H1 (cell line): ENCODE data around the gene PCDHGB1. TPM values are rescaled to one million over a fixed set of nuclear protein-coding genes. Genes with fewer than 3 reads are reported as not detected.

ENCODE experiments used
- CTCF ChIA-PET: fragments of 300-600 bp; sonication (Branson Sonifier 250); formaldehyde crosslinking; loops from one replicate; lab custom pipeline; 2021; ENCODE audit not compliant: partially characterized antibody; lab: Charles Lee
- POLR2A ChIA-PET: fragments of 300-600 bp; sonication (Branson Sonifier 250); formaldehyde crosslinking; loops from one replicate; lab custom pipeline; 2021; ENCODE audit warnings: inconsistent platforms; ENCODE audit not compliant: partially characterized antibody; lab: Charles Lee
- DNase-seq, 2 experiments: peaks; one replicate each; pipeline versions ENCODE4 v3.0.0 to v3.0.0-alpha.2; 2010 to 2022; ENCODE audit warnings: low spot score in 2 of 2, low read depth in 1 of 2, mixed read lengths in 1 of 2
- FAIRE-seq: peaks from 2 replicates; lab custom pipeline; 2011; peaks lifted over from hg19 to GRCh38; lab: Jason Lieb, UNC
- H2AFZ ChIP-seq: 2 replicates; pipeline ENCODE4 v1.8.1; 2012; ENCODE audit warnings: low read length, inconsistent platforms
- H2AK5ac ChIP-seq: 2 replicates; pipeline ENCODE4 v1.6.1; 2013; ENCODE audit warnings: low read depth, low read length
- H2BK120ac ChIP-seq: replicated peaks from 2 replicates; pipeline ENCODE3; 2013; ENCODE audit warnings: low read depth, low read length, inconsistent platforms
- H2BK12ac ChIP-seq: 2 replicates; pipeline ENCODE4 v1.6.1; 2013; ENCODE audit warnings: low read depth, low read length
- H2BK15ac ChIP-seq: 2 replicates; pipeline ENCODE4 v1.6.1; 2013; ENCODE audit warnings: low read length
- H2BK20ac ChIP-seq: 2 replicates; pipeline ENCODE4 v1.6.1; 2013; ENCODE audit warnings: low read length
- H2BK5ac ChIP-seq: 2 replicates; pipeline ENCODE4 v1.6.1; 2013; ENCODE audit warnings: low read depth, low read length
- H3K14ac ChIP-seq: 2 replicates; pipeline ENCODE4 v1.6.1; 2013; ENCODE audit warnings: inconsistent platforms; ENCODE audit not compliant: insufficient read length
- H3K18ac ChIP-seq: 2 replicates; pipeline ENCODE4 v1.6.1; 2013; ENCODE audit warnings: low read length; ENCODE audit errors: extremely low read depth
- H3K23ac ChIP-seq: 2 replicates; pipeline ENCODE4 v1.6.1; 2013; ENCODE audit warnings: inconsistent platforms; ENCODE audit not compliant: insufficient read length
- H3K23me2 ChIP-seq: 2 replicates; pipeline ENCODE4 v1.6.1; 2013; ENCODE audit warnings: low read depth, low read length
- H3K27ac ChIP-seq: 2 replicates; pipeline ENCODE4 v1.6.1; 2011; ENCODE audit warnings: low read depth, low read length, inconsistent platforms
- H3K27me3 ChIP-seq, 4 experiments: replicated peaks in 1 of 4; 1 replicate in 1 of 4; 2 replicates in 3 of 4; pipeline versions ENCODE4 v1.6.1 to v1.8.1; 2011 to 2013; ENCODE audit warnings: low read length in 3 of 4, mild to moderate bottlenecking in 3 of 4, inconsistent platforms in 2 of 4, mixed read lengths in 2 of 4, moderate library complexity in 1 of 4; ENCODE audit not compliant: control insufficient read depth in 3 of 4, insufficient read depth in 3 of 4; ENCODE audit errors: extremely low read depth in 1 of 4
- H3K36me3 ChIP-seq, 4 experiments: 2 replicates each; pipeline versions ENCODE4 v1.6.1 to v1.8.1; 2011 to 2013; ENCODE audit warnings: mild to moderate bottlenecking in 4 of 4, low read length in 3 of 4, moderate library complexity in 2 of 4, control low read depth in 1 of 4, inconsistent platforms in 1 of 4; ENCODE audit not compliant: insufficient read depth in 4 of 4, control insufficient read depth in 2 of 4
- H3K4ac ChIP-seq: replicated peaks from 2 replicates; pipeline ENCODE3; 2013; ENCODE audit warnings: low read length, low read depth, mixed read lengths, inconsistent platforms; ENCODE audit not compliant: insufficient read length
- H3K4me1 ChIP-seq, 4 experiments: replicated peaks in 1 of 4; 1 replicate in 1 of 4; 2 replicates in 3 of 4; pipeline versions ENCODE4 v1.6.1 to v1.8.1; 2011 to 2013; ENCODE audit warnings: low read length in 3 of 4, inconsistent platforms in 2 of 4, mixed read lengths in 1 of 4; ENCODE audit not compliant: insufficient read depth in 4 of 4, control insufficient read depth in 3 of 4
- H3K4me2 ChIP-seq, 2 experiments: 2 replicates each; pipeline versions ENCODE4 v1.6.1 to v1.8.1; 2011 to 2013; ENCODE audit warnings: low read depth in 2 of 2, low read length in 2 of 2, control low read depth in 1 of 2, inconsistent platforms in 1 of 2, mild to moderate bottlenecking in 1 of 2; ENCODE audit not compliant: insufficient read depth in 1 of 2
- H3K4me3 ChIP-seq, 4 experiments: fragments of 200-600, 300-600 bp in 1 of 4; sonication (generic), shearing (Covaris generic), sonication (Bioruptor Twin) in 1 of 4; 2 replicates each; pipeline versions ENCODE4 v1.5.1 to v1.8.1; 2011 to 2016; ENCODE audit warnings: low read length in 4 of 4, low read depth in 3 of 4, control low read depth in 2 of 4, inconsistent platforms in 2 of 4, mild to moderate bottlenecking in 2 of 4, mixed read lengths in 1 of 4, moderate library complexity in 1 of 4; ENCODE audit not compliant: insufficient read depth in 2 of 4; ENCODE audit errors: extremely low read depth in 1 of 4
- H3K56ac ChIP-seq: replicated peaks from 2 replicates; pipeline ENCODE3; 2013; ENCODE audit warnings: low read depth, mild to moderate bottlenecking, mixed read lengths, low read length, inconsistent platforms; ENCODE audit not compliant: insufficient read length
- H3K79me1 ChIP-seq: 2 replicates; pipeline ENCODE4 v1.6.1; 2013; ENCODE audit warnings: low read depth, low read length, control low read depth
- H3K79me2 ChIP-seq, 2 experiments: 2 replicates each; pipeline versions ENCODE4 v1.6.1 to v1.8.1; 2012 to 2013; ENCODE audit warnings: low read length in 2 of 2, mild to moderate bottlenecking in 2 of 2, inconsistent platforms in 1 of 2; ENCODE audit not compliant: insufficient read depth in 2 of 2, control insufficient read depth in 1 of 2
- H3K9ac ChIP-seq, 4 experiments: replicated peaks in 1 of 4; 1 replicate in 1 of 4; 2 replicates in 3 of 4; pipeline versions ENCODE4 v1.6.1 to v1.8.1; 2011 to 2013; ENCODE audit warnings: low read depth in 3 of 4, low read length in 3 of 4, control low read depth in 2 of 4, mild to moderate bottlenecking in 2 of 4, moderate library complexity in 2 of 4, inconsistent platforms in 1 of 4; ENCODE audit errors: extremely low read depth in 1 of 4
- H3K9me3 ChIP-seq, 2 experiments: 2 replicates each; pipeline versions ENCODE4 v1.6.1 to v1.8.1; 2012 to 2013; ENCODE audit warnings: mild to moderate bottlenecking in 2 of 2, moderate library complexity in 2 of 2, control low read depth in 1 of 2, inconsistent platforms in 1 of 2, low read depth in 1 of 2, low read length in 1 of 2, mixed read lengths in 1 of 2; ENCODE audit not compliant: insufficient read depth in 2 of 2
- H4K20me1 ChIP-seq, 2 experiments: replicated peaks in 1 of 2; 2 replicates each; pipeline versions ENCODE3 to v1.8.1; 2011 to 2013; ENCODE audit warnings: inconsistent platforms in 2 of 2, low read length in 2 of 2, mild to moderate bottlenecking in 1 of 2; ENCODE audit not compliant: insufficient read depth in 2 of 2, control insufficient read depth in 1 of 2
- H4K5ac ChIP-seq: 2 replicates; pipeline ENCODE4 v1.6.1; 2013; ENCODE audit warnings: low read length, low read depth, mixed read lengths, inconsistent platforms; ENCODE audit not compliant: insufficient read length
- H4K8ac ChIP-seq: 2 replicates; pipeline ENCODE4 v1.8.0; 2013; ENCODE audit warnings: mild to moderate bottlenecking, moderate library complexity, low read length, inconsistent platforms; ENCODE audit not compliant: insufficient read depth; ENCODE audit errors: extremely low read depth
- H4K91ac ChIP-seq: replicated peaks from 2 replicates; pipeline ENCODE3; 2013; ENCODE audit warnings: low read length, mixed read lengths, inconsistent platforms; ENCODE audit not compliant: insufficient read length
- BRCA1 ChIP-seq: IDR thresholded peaks from 2 replicates; pipeline ENCODE4 v1.6.1; 2012; ENCODE audit warnings: low read depth, low read length, improper control_type of control experiment
- KDM1A ChIP-seq: fragments of 200-600, 300-600 bp; sonication (generic); IDR thresholded peaks from 2 replicates; pipeline ENCODE4 v1.7.1; 2016; ENCODE audit warnings: mild to moderate bottlenecking, low read length, borderline replicate concordance
- SIN3A ChIP-seq, 2 experiments: IDR thresholded peaks in 1 of 2; conservative IDR thresholded peaks in 1 of 2; 2 replicates each; pipeline ENCODE4 v1.6.1; 2011 to 2012; ENCODE audit warnings: low read length in 2 of 2, improper control_type of control experiment in 1 of 2, low read depth in 1 of 2, mild to moderate bottlenecking in 1 of 2
- WGBS, 2 experiments: shearing (Covaris generic) in 1 of 2; methylation state at CpG; one replicate each; pipeline versions ENCODE4 v1.1.6 to v1.1.7; 2013 to 2015; ENCODE audit warnings: low lambda C conversion rate in 2 of 2, mixed read lengths in 2 of 2, inconsistent platforms in 1 of 2, low coverage in 1 of 2, missing lambda C conversion rate in 1 of 2; ENCODE audit not compliant: insufficient replicate concordance in 2 of 2, insufficient coverage in 1 of 2, insufficient read length in 1 of 2; ENCODE audit errors: extremely low coverage in 1 of 2, missing lambda C conversion rate in 1 of 2; 5-methylcytosine and 5-hydroxymethylcytosine counted together
- polyA plus RNA-seq, 7 experiments: library from polyadenylated mRNA; depleted of rRNA in 3 of 7; stranded (reverse) in 5 of 7; unstranded in 2 of 7; fragments of >200 nt in 5 of 7; fragments of 200-250 nt in 2 of 7; gene quantifications; 1 replicate in 5 of 7; 2 replicates in 1 of 7; 4 replicates in 1 of 7; pipeline versions ENCODE4 v1.2.1 to v1.2.3, GENCODE V29; 2011 to 2013; ENCODE audit warnings: missing spikeins in 2 of 7, mixed read lengths in 2 of 7
- total RNA-seq: library from RNA; stranded (reverse); fragmentation: NEBNext Ultra II Directional; extraction: Animal tissue kit (Norgen Biotek cat#: 25700); gene quantifications from 2 replicates; pipeline ENCODE4 v1.2.1, GENCODE V29; 2021

Gene PCDHGB1
- total and polyA plus RNA-seq, 2 of the 8 experiments (the other 6 are each of a cell fraction or from before 2014, with no cell fraction given): 1.3 to 2.8 TPM

- H4K91ac ChIP-seq: no peak overlapping the region
- FAIRE-seq (no peak), DNase-seq (no peak)
- no peak overlapping the region for H4K5ac ChIP-seq
- 0 out of 2 replicates have a peak, but pooled peaks cover 1% of the 10 kb centered on the region for H3K23me2 ChIP-seq
- CTCF ChIA-PET: interaction anchor here (0.5 to 5.0 kb wide), 23 partner anchors 8 to 232 kb away, joined by 3 to 40 read pairs (median 6); partner anchors contain the start of genes PCDHB11, PCDHB14, PCDHB15 and PCDHB8
- H3K4me1 ChIP-seq: no peaks in the 10 kb centered on the region
- no peak overlapping the region for H3K27ac ChIP-seq
- no peaks in the 10 kb centered on the region for H3K79me1 ChIP-seq
- H2BK20ac ChIP-seq: no peak overlapping the region
- no peak overlapping the region for H2AFZ ChIP-seq
- no peak overlapping the region for H3K14ac ChIP-seq
- H2AK5ac ChIP-seq: no peak overlapping the region
- no peak overlapping the region for H4K8ac ChIP-seq
- H3K36me3 ChIP-seq: no peaks in the 10 kb centered on the region; a peak in 1 of 8 replicates
- WGBS, 2 experiments: 93% methylated on average over 8 of the region's 8 CpGs; no CpG with 5 or more reads in 1 of the 2 experiments
- no peak overlapping the region for H3K18ac ChIP-seq
- no peak overlapping the region for H3K4ac ChIP-seq
- no peak overlapping the region for H3K9ac ChIP-seq
- H3K4me3 ChIP-seq: no peak overlapping the region
- no peaks in the 10 kb centered on the region for H3K27me3 ChIP-seq
- POLR2A ChIA-PET: interaction anchor here (1.1 to 3.8 kb wide), 3 partner anchors 9 to 164 kb away, joined by 3 to 18 read pairs (median 6); partner anchors contain the start of genes PCDHGB1 and TAF7
- no peak overlapping the region for H3K4me2 ChIP-seq
- H2BK15ac ChIP-seq: no peak overlapping the region
- H3K9me3 ChIP-seq: peaks cover 20 to 29% of the 10 kb centered on the region in 2 experiments
- H4K20me1 ChIP-seq: no peaks in the 10 kb centered on the region
- H2BK5ac ChIP-seq: no peak overlapping the region
- H3K79me2 ChIP-seq: no peaks in the 10 kb centered on the region
- no peak overlapping the region for H2BK12ac ChIP-seq
- H3K23ac ChIP-seq: no peak overlapping the region
- no peak overlapping the region for H2BK120ac ChIP-seq
- no peak overlapping the region for H3K56ac ChIP-seq
- TF ChIP-seq KDM1A (no peak), BRCA1 (no peak), SIN3A (conservative IDR thresholded peaks at IDR 0.05 in 1 of 2, IDR thresholded peaks at IDR 0.05 in 1 of 2; ENCODE audit: low read depth in 1 of 2, low read length in 2 of 2) (no peak)
These were observed 21.7 kb upstream of the PCDHGB1 start for GRCh38 chr5:141328231-141328630.
